ENCODE data around the gene HOXC12. TPM values are rescaled to one million over a fixed set of nuclear protein-coding genes. Genes with fewer than 3 reads are reported as not detected.

Gene HOXC12
- polyA plus RNA-seq (ENCODE audit: insufficient read length in 12 of 12) = under 1 TPM in 1 of 12 donors, not detected in 11; 0.08 TPM
- long read RNA-seq, donor 1 = 0 reads
- long read RNA-seq, donor 2 = 0 reads
- long read RNA-seq, donor 3 = 0 reads
- long read RNA-seq, donor 4 = 0 reads
- long read RNA-seq, donor 5 = 0 reads
- long read RNA-seq, donor 6 = 0 reads
- long read RNA-seq, donor 7 = 0 reads
- long read RNA-seq, donor 8 = 0 reads
- long read RNA-seq, donor 9 = 0 reads
- long read RNA-seq, donor 10 = 0 reads
- long read RNA-seq, donor 11 = 0 reads

DNA sequence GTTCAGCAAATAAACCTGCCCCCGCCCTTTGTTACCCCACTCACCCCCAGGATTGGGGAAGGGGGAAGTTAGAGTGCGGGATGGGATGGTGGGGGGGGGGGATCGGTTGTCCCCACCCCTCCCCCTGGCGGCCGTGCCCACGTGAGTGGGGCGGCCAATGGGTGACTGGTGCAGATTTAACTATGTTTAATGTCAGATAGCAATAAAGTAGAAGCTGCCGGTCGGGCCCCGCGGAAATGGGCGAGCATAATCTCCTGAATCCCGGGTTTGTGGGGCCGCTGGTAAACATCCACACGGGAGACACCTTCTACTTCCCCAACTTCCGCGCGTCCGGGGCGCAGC lies at the start of gene HOXC12:
Gene HOXC12 (plus strand): TSS at position 210 of the 342 bp plus-strand sequence. CDS start 27 bp downstream, at position 237.
- no peak for DNase-seq

DNA sequence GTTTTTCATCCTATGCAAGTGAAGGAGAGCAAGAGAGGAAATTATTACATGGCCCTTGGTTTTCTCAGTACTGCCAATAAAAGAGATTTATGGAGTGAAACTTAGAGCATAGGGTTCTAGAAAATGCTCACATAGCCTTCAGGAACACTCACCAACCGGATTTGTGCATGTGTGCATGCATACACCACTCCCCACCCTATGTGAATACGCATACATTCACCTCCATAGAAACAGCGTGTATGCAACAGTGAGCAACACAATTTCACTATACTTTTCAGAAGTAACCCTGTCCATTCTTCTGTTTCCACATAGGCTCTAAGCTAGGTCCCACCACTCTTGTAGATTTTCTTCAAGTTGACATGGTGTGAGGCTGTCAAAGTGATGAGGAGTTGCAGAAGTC lies 47.6 kb upstream of the HOXC12 start:
- DNase-seq = no peak

DNA sequence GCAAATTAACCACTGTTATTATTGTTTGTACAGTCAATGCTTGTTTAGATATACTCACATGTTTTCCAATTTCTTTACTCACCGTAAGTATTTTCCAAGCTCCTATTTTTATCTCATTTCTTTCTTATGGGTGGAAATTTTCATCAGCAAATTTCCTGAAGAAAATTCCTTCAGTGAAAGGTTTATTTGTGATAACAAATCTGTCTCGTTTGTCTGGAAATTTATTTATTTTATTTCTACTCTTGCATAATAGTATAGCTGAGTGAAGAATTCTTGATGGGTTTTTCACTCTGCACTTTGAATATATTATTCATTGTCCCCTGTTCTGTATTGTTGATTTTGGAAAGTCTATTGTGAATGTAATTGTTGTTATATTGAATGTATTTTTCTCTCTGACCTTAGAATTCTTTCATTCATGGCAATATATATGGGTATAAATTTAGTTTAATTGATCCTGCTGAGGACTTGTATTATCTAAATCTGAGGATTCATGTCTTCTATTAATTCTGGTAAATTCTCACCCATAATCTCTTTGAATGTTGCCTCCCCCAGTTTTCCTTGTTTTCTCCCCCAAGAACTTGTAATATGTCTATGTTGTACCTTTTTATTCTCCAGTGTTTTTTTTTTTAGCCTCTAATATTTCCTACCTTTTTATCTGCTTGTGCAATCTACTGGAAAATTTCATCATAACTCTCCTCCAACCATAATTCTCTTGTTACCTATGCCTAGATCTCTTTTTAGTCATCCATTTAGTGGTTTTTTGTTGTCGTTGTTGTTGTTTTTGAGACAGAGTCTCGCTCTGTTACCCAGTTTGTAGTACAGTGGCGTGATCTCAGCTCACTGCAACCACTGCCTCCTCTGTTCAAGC lies 37.7 kb upstream of the HOXC12 start:
- DNase-seq = no peak

GRCh38 chr12:53924521-53925405 lies 29.9 kb upstream of the HOXC12 start:
- DNase-seq = no peak

DNA sequence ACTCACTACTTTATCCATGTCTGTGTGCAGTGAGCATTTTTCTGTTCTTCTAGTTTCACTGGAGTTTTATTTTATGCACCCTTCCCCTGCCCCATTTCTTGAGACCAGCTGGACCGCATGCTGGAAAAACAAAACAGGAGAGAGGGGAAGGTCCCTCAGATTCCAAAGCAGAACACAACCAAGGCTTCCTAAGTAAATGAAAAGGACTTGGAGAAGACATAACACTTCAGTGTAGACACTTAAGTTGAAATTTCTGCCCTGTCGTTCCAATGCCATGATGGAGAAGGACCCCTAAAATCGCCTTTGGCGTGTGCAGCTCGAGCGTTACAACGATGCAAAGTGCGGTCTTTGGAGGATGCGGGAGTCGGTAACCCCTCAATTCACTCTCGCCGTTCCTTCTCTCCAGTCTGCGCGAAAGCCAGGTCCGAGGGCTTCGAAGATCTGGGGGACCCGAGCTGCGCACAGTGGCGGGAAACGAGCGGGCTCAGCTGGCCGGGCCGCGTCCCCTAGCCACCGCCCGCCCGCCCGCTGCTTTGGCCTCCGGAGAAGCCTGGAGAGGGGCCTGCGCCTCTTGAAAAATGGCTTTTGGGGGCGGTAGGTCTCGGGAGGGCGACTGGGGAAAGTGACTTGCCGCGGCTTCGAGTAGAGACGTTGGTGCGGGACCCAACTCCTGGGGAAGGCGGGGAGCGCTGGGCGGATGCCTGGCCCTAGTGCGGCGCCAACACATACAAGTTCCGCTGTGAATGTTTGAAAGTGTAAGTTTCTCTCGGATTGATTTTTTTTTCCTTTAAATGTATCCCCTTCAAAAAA lies 27.3 kb upstream of the HOXC12 start:
- no peak for DNase-seq

DNA sequence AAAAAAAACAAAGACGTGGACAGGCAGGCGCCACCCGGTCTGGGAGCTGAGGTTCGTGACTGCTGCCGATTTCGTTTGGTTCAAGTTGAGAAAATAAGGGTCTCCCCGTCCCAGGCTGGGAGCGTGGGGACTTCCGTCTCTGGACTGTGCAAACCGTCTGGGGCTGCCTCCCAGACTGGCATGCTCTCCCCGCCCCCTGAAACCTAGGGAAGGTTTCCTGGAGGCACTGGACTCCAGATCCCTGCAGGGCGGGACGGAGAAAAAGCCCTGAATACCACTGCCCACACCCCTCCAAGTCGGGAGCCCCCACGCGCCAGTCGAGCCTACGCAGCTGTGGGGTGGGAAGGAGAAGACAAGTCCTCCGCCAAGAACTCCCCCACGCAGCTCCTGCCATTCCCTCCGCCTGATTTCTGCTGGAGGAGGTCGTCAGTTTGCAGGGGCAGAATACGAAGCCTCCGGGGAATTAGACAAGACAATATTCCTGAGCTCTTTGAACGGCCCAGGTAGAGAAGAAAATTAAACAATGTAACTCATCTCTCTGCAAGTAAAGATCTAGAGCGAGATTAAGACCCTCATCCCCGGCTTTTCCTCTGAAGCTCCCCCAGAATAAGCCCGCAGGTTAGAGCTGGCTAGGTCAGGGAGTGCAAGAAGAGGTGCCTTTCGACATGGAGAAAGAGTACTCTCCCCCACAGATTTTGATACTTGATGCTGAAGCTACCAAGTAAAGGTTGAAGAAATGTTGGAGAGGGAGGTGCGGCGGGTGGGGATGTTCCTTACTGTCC lies 26.5 kb upstream of the HOXC12 start:
- no peak for DNase-seq

DNA sequence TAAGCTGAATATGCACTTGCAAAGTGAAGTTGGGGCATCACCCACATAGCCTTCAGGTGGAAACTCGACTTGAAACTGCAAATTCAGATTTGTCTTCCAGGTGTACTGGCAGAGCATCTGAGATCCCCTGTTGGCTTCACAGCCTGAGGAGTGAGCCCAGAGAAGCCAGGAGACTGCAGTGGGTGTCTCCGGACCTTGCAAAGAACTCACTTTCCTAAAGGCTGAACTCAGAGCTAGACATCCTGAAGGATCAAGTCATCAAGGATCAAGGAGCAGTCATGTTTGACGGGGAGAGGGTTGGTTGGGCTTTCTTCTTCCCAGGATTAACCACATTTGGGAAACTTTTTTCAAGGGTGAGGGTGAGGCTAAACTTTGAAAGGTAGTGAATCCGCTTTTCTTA lies 25.2 kb upstream of the HOXC12 start:
- DNase-seq = no peak

GRCh38 chr12:53930591-53931255 lies 24.0 kb upstream of the HOXC12 start:
- no peak for DNase-seq

DNA sequence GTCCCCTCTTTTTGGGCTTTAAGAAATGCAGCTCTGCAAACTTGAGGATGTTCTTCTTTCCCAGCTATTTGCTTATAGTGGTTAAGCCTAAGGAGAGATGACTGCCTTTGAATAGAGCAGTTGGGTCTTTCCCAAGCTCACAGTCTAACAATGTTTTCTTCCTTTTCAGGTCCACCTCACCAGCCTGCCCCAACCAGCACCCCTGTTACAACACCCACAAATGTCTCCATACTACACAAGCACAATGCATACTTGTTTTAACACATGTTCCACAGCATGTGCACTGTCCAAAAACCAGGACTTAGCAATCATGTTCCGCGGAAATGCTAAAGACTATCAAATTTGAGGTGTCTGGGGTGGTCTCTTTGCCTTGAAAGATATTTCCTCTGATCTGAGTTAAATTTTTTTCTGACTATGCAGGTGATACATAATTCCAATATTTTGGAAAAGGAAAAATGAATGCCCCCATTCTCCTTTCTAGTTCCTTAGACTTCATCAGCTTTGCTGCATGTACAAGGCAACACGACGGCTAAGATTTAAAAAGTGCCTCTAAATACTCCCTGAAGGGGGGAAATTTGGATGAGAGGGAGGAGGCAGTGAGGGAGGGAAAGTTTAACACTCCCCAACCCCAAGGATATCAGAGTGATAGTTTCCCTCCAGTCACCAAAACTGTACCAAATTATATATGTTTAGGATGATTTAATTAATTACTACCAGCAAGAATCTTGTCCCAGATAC lies 22.7 kb upstream of the HOXC12 start:
- DNase-seq = no peak

- DNase-seq = no peak
Observed at GRCh38 chr12:53932915-53933314, 21.8 kb upstream of the HOXC12 start.

DNA sequence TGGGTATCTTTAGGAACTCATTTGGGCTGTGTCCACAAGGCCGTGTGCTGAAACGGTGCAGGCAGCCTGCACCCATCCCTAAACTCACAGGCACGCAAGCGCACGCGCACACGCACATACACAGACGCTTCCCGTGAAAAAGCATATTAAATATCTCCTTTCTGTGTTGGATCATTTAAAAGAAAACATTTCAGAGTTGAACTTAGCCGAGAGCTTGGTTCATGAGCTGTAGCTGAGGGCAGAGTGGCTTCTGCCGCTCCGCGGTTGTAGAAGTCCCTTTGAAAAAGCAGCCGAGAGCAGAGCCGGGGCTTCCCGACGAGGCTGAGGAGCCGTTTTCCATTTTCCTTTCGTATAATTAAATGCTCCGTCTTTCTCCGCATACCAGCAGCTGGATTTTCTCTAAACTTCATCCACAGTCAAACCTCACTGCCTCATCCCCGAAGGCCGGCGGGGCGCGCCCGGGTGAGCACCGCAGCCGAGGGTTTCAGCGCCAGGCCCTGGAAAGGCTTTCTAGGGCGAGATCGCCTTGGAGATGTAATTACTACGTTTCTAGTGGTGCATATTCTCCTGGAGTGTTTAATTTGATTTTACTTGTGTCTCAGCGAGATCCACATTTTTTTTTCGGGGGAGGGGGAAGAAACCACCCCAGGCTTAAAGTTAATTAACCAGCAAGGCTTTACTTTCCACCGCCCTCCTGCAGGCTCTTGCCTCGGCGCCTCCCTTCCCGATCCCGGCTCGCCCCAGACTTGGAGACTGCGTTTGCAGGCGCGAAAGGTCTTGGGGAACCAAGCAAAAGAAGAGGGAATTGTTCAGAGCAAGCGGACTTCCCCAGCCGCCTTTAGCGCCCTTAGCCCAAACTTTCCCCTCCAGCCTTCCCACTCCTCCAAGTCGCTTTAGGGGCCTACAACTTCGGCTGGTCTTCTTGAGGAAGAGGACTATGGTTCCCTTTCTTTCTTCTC lies 19.0 kb upstream of the HOXC12 start:
- no peak for DNase-seq

GRCh38 chr12:53937099-53937498 lies 17.6 kb upstream of the HOXC12 start:
- no peak for DNase-seq

- no peak for DNase-seq
Observed at GRCh38 chr12:53937596-53938325, 16.9 kb upstream of the HOXC12 start.

DNA sequence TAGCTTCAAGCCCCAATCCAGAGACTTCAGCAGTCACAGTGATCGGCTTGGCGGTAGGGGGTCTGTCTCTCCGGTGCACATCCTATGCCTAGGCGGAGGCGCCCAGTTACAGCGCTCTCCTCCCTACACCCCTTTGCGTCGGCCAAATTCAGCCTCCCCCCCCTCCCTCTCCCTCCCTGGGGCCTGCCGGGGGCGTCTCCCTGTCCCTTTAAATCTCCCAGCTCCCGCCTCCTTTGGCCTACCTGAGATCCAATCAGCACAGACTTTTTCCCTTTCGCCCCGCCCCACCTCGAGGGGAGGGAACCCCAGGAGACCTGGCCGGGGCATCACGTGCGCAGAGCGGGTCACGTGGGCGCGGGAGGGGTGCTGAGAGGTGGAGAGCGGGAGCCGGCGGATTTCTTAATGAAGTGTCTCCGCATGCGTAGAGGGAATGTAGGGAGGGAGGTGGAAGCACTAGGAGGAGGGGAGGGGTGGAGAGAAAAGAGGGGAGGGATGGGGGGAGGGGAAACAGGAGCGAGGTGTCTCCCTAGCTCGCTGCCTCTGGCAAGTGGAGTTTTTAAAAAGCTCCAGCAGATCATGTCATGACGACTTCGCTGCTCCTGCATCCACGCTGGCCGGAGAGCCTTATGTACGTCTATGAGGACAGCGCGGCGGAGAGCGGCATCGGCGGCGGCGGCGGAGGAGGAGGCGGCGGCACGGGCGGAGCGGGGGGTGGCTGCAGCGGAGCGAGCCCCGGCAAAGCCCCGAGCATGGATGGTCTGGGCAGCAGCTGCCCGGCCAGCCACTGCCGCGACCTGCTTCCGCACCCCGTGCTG lies 16.2 kb upstream of the HOXC12 start, which contains the start of gene HOXC13:
Gene HOXC13 (plus strand): TSS at position 506 of the 815 bp plus-strand sequence. CDS start 76 bp downstream, at position 582.
- DNase-seq = no peak

GRCh38 chr12:53939141-53940108 lies 15.3 kb upstream of the HOXC12 start:
- DNase-seq = no peak

Measured in muscle of arm (tissue), 14 donors.